PC-9 (cell line): ENCODE results near the gene AUH. TPM values are rescaled to one million over a fixed set of nuclear protein-coding genes. Genes with fewer than 3 reads are reported as not detected.

Experiments
- BruUV-seq: library from RNA; stranded (reverse); fragments of 400-500 nt; replicated peaks from 2 replicates; lab custom pipeline; 2021; lab: Mats Ljungman, UMichigan
- CTCF ChIA-PET: fragments of 300-600 bp; sonication (Branson Sonifier 250); formaldehyde crosslinking; loops from one replicate; lab custom pipeline; 2022; ENCODE audit warnings: antibody characterized with exemption; lab: Charles Lee
- POLR2A ChIA-PET: fragments of 300-600 bp; sonication (Branson Sonifier 250); formaldehyde crosslinking; loops from one replicate; lab custom pipeline; 2022; ENCODE audit warnings: antibody characterized with exemption; ENCODE audit not compliant: unreplicated experiment; lab: Charles Lee
- DNase-seq, 2 experiments: peaks; one replicate each; pipeline versions ENCODE4 v3.0.0 to v3.0.0-alpha.2; 2015 to 2022; ENCODE audit warnings: mixed read lengths in 1 of 2
- H2AFZ ChIP-seq: fragments of 200-600 bp; sonication (generic); 2 replicates; pipeline ENCODE4 v1.8.1; 2017; ENCODE audit warnings: antibody characterized with exemption
- H3F3A ChIP-seq: fragments of 200-600 bp; sonication (generic); 2 replicates; pipeline ENCODE4 v1.8.1; 2017; ENCODE audit warnings: antibody characterized with exemption, mild to moderate bottlenecking, low read depth; ENCODE audit not compliant: insufficient read depth
- H3K27ac ChIP-seq: fragments of 200-600 bp; sonication (generic); 2 replicates; pipeline ENCODE4 v1.6.1; 2016; ENCODE audit warnings: mixed run types
- H3K27me3 ChIP-seq: fragments of 200-600 bp; sonication (generic); 2 replicates; pipeline ENCODE4 v1.6.1; 2016; ENCODE audit warnings: low read depth, mixed run types; ENCODE audit not compliant: insufficient read depth
- H3K36me3 ChIP-seq: fragments of 200-600 bp; sonication (generic); 2 replicates; pipeline ENCODE4 v1.6.1; 2016; ENCODE audit warnings: low read depth, mixed run types
- H3K4me1 ChIP-seq: fragments of 200-600 bp; sonication (generic); replicated peaks from 2 replicates; pipeline ENCODE4 v1.6.1; 2016; ENCODE audit warnings: mixed run types; ENCODE audit not compliant: insufficient read depth
- H3K4me2 ChIP-seq: fragments of 200-600 bp; sonication (generic); 2 replicates; pipeline ENCODE4 v1.6.1; 2017; ENCODE audit warnings: mixed run types
- H3K4me3 ChIP-seq: fragments of 200-600 bp; sonication (generic); 2 replicates; pipeline ENCODE4 v1.6.1; 2016; ENCODE audit warnings: mixed run types
- H3K79me2 ChIP-seq: fragments of 200-600 bp; sonication (generic); 2 replicates; pipeline ENCODE4 v1.6.1; 2017; ENCODE audit warnings: low read depth, mixed run types
- H3K9me2 ChIP-seq: fragments of 200-600 bp; sonication (generic); 2 replicates; pipeline ENCODE4 v1.8.1; 2017; ENCODE audit warnings: mild to moderate bottlenecking; ENCODE audit not compliant: insufficient read depth
- H3K9me3 ChIP-seq: fragments of 200-600 bp; sonication (generic); 2 replicates; pipeline ENCODE4 v1.8.1; 2016; ENCODE audit warnings: low read depth; ENCODE audit not compliant: insufficient read depth
- H4K20me1 ChIP-seq: fragments of 200-600 bp; sonication (generic); 2 replicates; pipeline ENCODE4 v1.8.1; 2017; ENCODE audit not compliant: insufficient read depth
- CTCF ChIP-seq: fragments of 200-600 bp; sonication (generic); conservative IDR thresholded peaks from 2 replicates; pipeline ENCODE4 v1.6.1; 2017; ENCODE audit warnings: mixed run types, antibody characterized with exemption, mild to moderate bottlenecking, moderate library complexity
- EZH2 ChIP-seq: fragments of 200-600 bp; sonication (generic); IDR thresholded peaks from 2 replicates; pipeline ENCODE4 v1.8.0; 2017; ENCODE audit warnings: antibody characterized with exemption, low read depth
- intact Hi-C: fragments of 100-400 bp; cut with micrococcal nuclease; formaldehyde crosslinking; loops from one replicate; pipeline ENCODE4 v1.10.0; 2022; ENCODE audit not compliant: unreplicated experiment
- total RNA-seq: library from RNA; stranded (reverse); gene quantifications from 2 replicates; pipeline ENCODE4 v1.2.3, GENCODE V29; 2021

The AUH gene
- total RNA-seq, 1 experiment from 2014 or later, result 24.9 TPM

GRCh38 chr9:91282292-91282691, 79.4 kb downstream of the AUH start:
- H3F3A ChIP-seq, result peaks cover 3% of the 10 kb centered on the region; the same call in 1 of the 2 replicates
- no peak overlapping the region for H3K27ac ChIP-seq
- POLR2A ChIA-PET, result no interaction called here
- no TSS peak for BruUV-seq
- no peak overlapping the region for H3K4me3 ChIP-seq
- no peaks in the 10 kb centered on the region for H3K9me3 ChIP-seq
- no peak overlapping the region for H3K4me2 ChIP-seq
- TF ChIP-seq EZH2, result no peak
- no peak for TF ChIP-seq CTCF
- CTCF ChIA-PET, result no interaction called here
- H3K27me3 ChIP-seq, result no peaks in the 10 kb centered on the region
- no peak overlapping the region for H2AFZ ChIP-seq
- H4K20me1 ChIP-seq, result no peaks in the 10 kb centered on the region
- 0 out of 2 replicates have a peak, but pooled peaks cover 9% of the 10 kb centered on the region for H3K36me3 ChIP-seq
- H3K79me2 ChIP-seq, result no peaks in the 10 kb centered on the region
- intact Hi-C loops, result no loop called here
- DNase-seq, result no peak
- H3K9me2 ChIP-seq, result no peaks in the 10 kb centered on the region
- no peaks in the 10 kb centered on the region for H3K4me1 ChIP-seq

- Histone ChIP-seq H3K9me3 (no peaks in the 10 kb centered on the region), H3K4me1 (no peaks in the 10 kb centered on the region), H3K4me2 (no peak overlapping the region), H3K27ac (no peak overlapping the region), H4K20me1 (no peaks in the 10 kb centered on the region), H3K27me3 (no peaks in the 10 kb centered on the region), H2AFZ (no peak overlapping the region), H3F3A (peaks cover 3% of the 10 kb centered on the region; the same call in 1 of the 2 replicates), H3K4me3 (no peak overlapping the region), H3K36me3 (0 out of 2 replicates have a peak, but pooled peaks cover 9% of the 10 kb centered on the region), H3K9me2 (no peaks in the 10 kb centered on the region), H3K79me2 (no peaks in the 10 kb centered on the region)
- TF ChIP-seq CTCF (no peak), EZH2 (no peak)
- BruUV-seq, result no TSS peak
- CTCF ChIA-PET, result interaction anchor here (0.6 kb wide), 1 partner anchor 140 kb away, joined by 6 read pairs; no protein-coding TSS in a partner anchor
- intact Hi-C loops, result no loop called here
- no peak for DNase-seq
- POLR2A ChIA-PET, result interaction anchor here (0.7 kb wide), 3 partner anchors 69 to 168 kb away, joined by 3 to 10 read pairs (median 6); no protein-coding TSS in a partner anchor
Measured at GRCh38 chr9:91279296-91280204, 82.2 kb downstream of the AUH start.

- Histone ChIP-seq H3K4me2 (no peak overlapping the region), H3K36me3 (0 out of 2 replicates have a peak, but pooled peaks cover 9% of the 10 kb centered on the region), H3K9me2 (no peaks in the 10 kb centered on the region), H3K9me3 (no peaks in the 10 kb centered on the region), H3K4me3 (no peak overlapping the region), H3K79me2 (no peaks in the 10 kb centered on the region), H3K27me3 (no peaks in the 10 kb centered on the region), H4K20me1 (no peaks in the 10 kb centered on the region), H2AFZ (no peak overlapping the region), H3K4me1 (0 out of 2 replicates have a peak, but pooled peaks cover 8% of the 10 kb centered on the region), H3K27ac (no peak overlapping the region), H3F3A (peaks cover 3% of the 10 kb centered on the region; the same call in 1 of the 2 replicates)
- ChIA-PET CTCF (interaction anchor here (0.6 kb wide), 1 partner anchor 103 kb away, joined by 4 read pairs; no protein-coding TSS in a partner anchor), POLR2A (no interaction called here)
- no peak for DNase-seq
- BruUV-seq, result no TSS peak
- TF ChIP-seq CTCF (no peak), EZH2 (no peak)
- intact Hi-C loops, result no loop called here
Measured at GRCh38 chr9:91276513-91276912, 85.2 kb downstream of the AUH start.
